Keratinocyte (primary cell): ENCODE measurements around the gene ANKRD16. TPM values are rescaled to one million over a fixed set of nuclear protein-coding genes. Genes with fewer than 3 reads are reported as not detected.
"Not testable (repeated sequence)": the region's sequence is repeated elsewhere in the genome, so short reads cannot be mapped to it uniquely, and the experiment has no call there.

Experiments used
- DNase-seq: peaks from one replicate; pipeline ENCODE4 v3.0.0-alpha.2; 2011; ENCODE audit warnings: low read depth, missing footprints, low spot score
- FAIRE-seq: peaks from 2 replicates; lab custom pipeline; 2011; peaks lifted over from hg19 to GRCh38; lab: Jason Lieb, UNC
- H2AFZ ChIP-seq: 2 replicates; pipeline ENCODE4 v1.6.0; 2012; ENCODE audit warnings: low read length, control low read depth, inconsistent platforms; ENCODE audit not compliant: control insufficient read depth
- H3K27ac ChIP-seq: 2 replicates; pipeline ENCODE4 v1.5.1; 2011; ENCODE audit warnings: low read length; ENCODE audit not compliant: control insufficient read depth, insufficient read depth
- H3K27me3 ChIP-seq: 3 replicates; pipeline ENCODE4 v1.6.0; 2011; ENCODE audit warnings: low read length; ENCODE audit not compliant: control insufficient read depth, insufficient read depth; ENCODE audit errors: extremely low read depth
- H3K36me3 ChIP-seq, 2 experiments: 2 replicates in 1 of 2; 3 replicates in 1 of 2; pipeline ENCODE4 v1.5.1; 2011; ENCODE audit warnings: low read length in 2 of 2, mild to moderate bottlenecking in 1 of 2; ENCODE audit not compliant: control insufficient read depth in 2 of 2, insufficient read depth in 2 of 2; ENCODE audit errors: extremely low read depth in 1 of 2
- H3K4me1 ChIP-seq: 3 replicates; pipeline ENCODE4 v1.5.1; 2011; ENCODE audit warnings: low read length; ENCODE audit not compliant: control insufficient read depth, insufficient read depth; ENCODE audit errors: extremely low read depth
- H3K4me2 ChIP-seq: 3 replicates; pipeline ENCODE4 v1.6.0; 2011; ENCODE audit warnings: low read depth, low read length; ENCODE audit not compliant: control insufficient read depth, insufficient read depth; ENCODE audit errors: extremely low read depth
- H3K4me3 ChIP-seq, 3 experiments: fragments of 200-600 bp in 1 of 3; sonication (generic) in 1 of 3; 2 replicates in 2 of 3; 3 replicates in 1 of 3; pipeline ENCODE4 v1.5.1; 2011 to 2016; ENCODE audit warnings: low read length in 3 of 3, mild to moderate bottlenecking in 3 of 3, control low read depth in 2 of 3, inconsistent platforms in 1 of 3, low read depth in 1 of 3, mixed read lengths in 1 of 3, mixed run types in 1 of 3, moderate library complexity in 1 of 3; ENCODE audit not compliant: control insufficient read depth in 2 of 3, insufficient read depth in 2 of 3; ENCODE audit errors: extremely low read depth in 1 of 3
- H3K79me2 ChIP-seq: 2 replicates; pipeline ENCODE4 v1.6.0; 2012; ENCODE audit warnings: low read length; ENCODE audit not compliant: control insufficient read depth, insufficient read depth
- H3K9ac ChIP-seq: 3 replicates; pipeline ENCODE4 v1.6.0; 2011; ENCODE audit warnings: low read length; ENCODE audit not compliant: control insufficient read depth, insufficient read depth; ENCODE audit errors: extremely low read depth
- H3K9me1 ChIP-seq: 3 replicates; pipeline ENCODE4 v1.6.0; 2011; ENCODE audit warnings: low read length; ENCODE audit not compliant: control insufficient read depth, insufficient read depth; ENCODE audit errors: extremely low read depth
- H3K9me3 ChIP-seq: 2 replicates; pipeline ENCODE4 v1.5.1; 2012; ENCODE audit warnings: low read depth, low read length; ENCODE audit not compliant: control insufficient read depth
- H4K20me1 ChIP-seq: 3 replicates; pipeline ENCODE4 v1.6.0; 2011; ENCODE audit warnings: low read length; ENCODE audit not compliant: control insufficient read depth, insufficient read depth; ENCODE audit errors: extremely low read depth
- CTCF ChIP-seq, 3 experiments: IDR thresholded peaks in 1 of 3; conservative IDR thresholded peaks in 1 of 3; optimal IDR thresholded peaks in 1 of 3; 2 replicates in 2 of 3; 3 replicates in 1 of 3; pipeline versions ENCODE3 to v1.5.1; 2011; ENCODE audit warnings: low read length in 3 of 3, mild to moderate bottlenecking in 3 of 3, moderate library complexity in 2 of 3, control low read depth in 1 of 3, inconsistent platforms in 1 of 3; ENCODE audit not compliant: insufficient read depth in 2 of 3; ENCODE audit errors: extremely low read depth in 1 of 3
- EZH2 ChIP-seq: IDR thresholded peaks from one replicate; pipeline ENCODE4 v1.6.1; 2012; ENCODE audit warnings: inconsistent platforms, mild to moderate bottlenecking, low read length, moderate library complexity
- dilution Hi-C: fragments of 300-500 bp; cut with MboI; formaldehyde crosslinking; loops from one replicate; pipeline ENCODE4 v1.7.0; 2020; ENCODE audit warnings: low sequenced_read_pairs; ENCODE audit not compliant: extremely low pct_ligation_motif_present
- polyA plus RNA-seq, 5 experiments: library from polyadenylated mRNA; depleted of rRNA in 3 of 5; stranded (reverse) in 3 of 5; stranded (forward) in 1 of 5; unstranded in 1 of 5; fragments of >200 nt; gene quantifications; 1 replicate in 1 of 5; 2 replicates in 3 of 5; 3 replicates in 1 of 5; pipeline versions ENCODE4 v1.2.1 to v1.2.3, GENCODE V29; 2011 to 2012; ENCODE audit warnings: missing spikeins in 2 of 5, low read depth in 1 of 5, low replicate concordance in 1 of 5

ANKRD16 gene
- polyA plus RNA-seq, 1 donor (not counting 4 experiments of a cell fraction or from before 2014, with no cell fraction given), result 6.2 TPM

- H3K9ac ChIP-seq, result no peak overlapping the region
- H3K27me3 ChIP-seq, result no peaks in the 10 kb centered on the region
- H2AFZ ChIP-seq, result no peak overlapping the region
- no peak overlapping the region for H3K27ac ChIP-seq
- H3K79me2 ChIP-seq, result no peaks in the 10 kb centered on the region
- H4K20me1 ChIP-seq, result no peaks in the 10 kb centered on the region
- TF ChIP-seq EZH2 (no peak), CTCF (optimal IDR thresholded peaks at IDR 0.05 in 1 of 3, IDR thresholded peaks at IDR 0.05 in 1 of 3, conservative IDR thresholded peaks at IDR 0.05 in 1 of 3; ENCODE audit: extremely low read depth in 1 of 3, insufficient read depth in 2 of 3, low read length in 3 of 3) (no peak)
- dilution Hi-C loops, result no loop called here
- H3K36me3 ChIP-seq, result peaks cover 2 to 11% of the 10 kb centered on the region in 2 experiments
- no peaks in the 10 kb centered on the region for H3K4me1 ChIP-seq
- DNase-seq (no peak), FAIRE-seq (no peak)
- H3K4me3 ChIP-seq, result no peak overlapping the region
- H3K4me2 ChIP-seq, result no peak overlapping the region
- H3K9me1 ChIP-seq, result no peaks in the 10 kb centered on the region
- no peaks in the 10 kb centered on the region for H3K9me3 ChIP-seq
Measured at GRCh38 chr10:5871596-5871995, 18.1 kb downstream of the ANKRD16 start.

- dilution Hi-C loops, result no loop called here
- no peaks in the 10 kb centered on the region for H3K27me3 ChIP-seq
- no peak for FAIRE-seq
- no peak overlapping the region for H3K4me3 ChIP-seq
- no peak overlapping the region for H3K9ac ChIP-seq
- TF ChIP-seq EZH2, result no peak
- TF ChIP-seq CTCF (optimal IDR thresholded peaks at IDR 0.05 in 1 of 3, IDR thresholded peaks at IDR 0.05 in 1 of 3, conservative IDR thresholded peaks at IDR 0.05 in 1 of 3; ENCODE audit: extremely low read depth in 1 of 3, insufficient read depth in 2 of 3, low read length in 3 of 3), result no peak
- no peaks in the 10 kb centered on the region for H3K9me3 ChIP-seq
- DNase-seq, result no peak
- no peaks in the 10 kb centered on the region for H3K9me1 ChIP-seq
- H3K4me1 ChIP-seq, result no peaks in the 10 kb centered on the region
- H4K20me1 ChIP-seq, result no peaks in the 10 kb centered on the region
- H2AFZ ChIP-seq, result no peak overlapping the region
- H3K27ac ChIP-seq, result no peak overlapping the region
- H3K36me3 ChIP-seq, result no peaks in the 10 kb centered on the region
- no peak overlapping the region for H3K4me2 ChIP-seq
- no peaks in the 10 kb centered on the region for H3K79me2 ChIP-seq
Measured at GRCh38 chr10:5869156-5869555, 20.5 kb downstream of the ANKRD16 start.

- H2AFZ ChIP-seq, DNase-seq, H3K9ac ChIP-seq, H3K27ac ChIP-seq, H3K4me3 ChIP-seq, dilution Hi-C loops, H4K20me1 ChIP-seq, H3K79me2 ChIP-seq, H3K9me3 ChIP-seq, H3K4me1 ChIP-seq, FAIRE-seq, H3K36me3 ChIP-seq, H3K4me2 ChIP-seq, H3K9me1 ChIP-seq, H3K27me3 ChIP-seq: not testable (repeated sequence)
Measured at GRCh38 chr10:5868383-5868782, 21.3 kb downstream of the ANKRD16 start.

GRCh38 chr10:5867091-5867615 is 22.5 kb downstream of the ANKRD16 start:
- H2AFZ ChIP-seq, H4K20me1 ChIP-seq, H3K79me2 ChIP-seq, H3K4me3 ChIP-seq, H3K4me2 ChIP-seq, H3K4me1 ChIP-seq, DNase-seq, FAIRE-seq, H3K36me3 ChIP-seq, H3K9me1 ChIP-seq, H3K9me3 ChIP-seq, H3K9ac ChIP-seq, H3K27ac ChIP-seq, dilution Hi-C loops, H3K27me3 ChIP-seq: not testable (repeated sequence)
